Epithelial cell of prostate (primary cell): ENCODE results near the gene KCNAB2.
A peak's percentile ranks its signal among the peaks of the same experiment; 100 is the strongest.
"Not testable (repeated sequence)": the region's sequence is repeated elsewhere in the genome, so short reads cannot be mapped to it uniquely, and the experiment has no call there.

Experiments used
- DNase-seq: peaks from one replicate; pipeline ENCODE4 v3.0.0-alpha.2; 2011; ENCODE audit warnings: low read depth, low spot score
- H3K27ac ChIP-seq: fragments of 450-650 bp; 2 replicates; pipeline ENCODE4 v1.5.1; 2017; ENCODE audit warnings: mild to moderate bottlenecking

KCNAB2 gene

DNA sequence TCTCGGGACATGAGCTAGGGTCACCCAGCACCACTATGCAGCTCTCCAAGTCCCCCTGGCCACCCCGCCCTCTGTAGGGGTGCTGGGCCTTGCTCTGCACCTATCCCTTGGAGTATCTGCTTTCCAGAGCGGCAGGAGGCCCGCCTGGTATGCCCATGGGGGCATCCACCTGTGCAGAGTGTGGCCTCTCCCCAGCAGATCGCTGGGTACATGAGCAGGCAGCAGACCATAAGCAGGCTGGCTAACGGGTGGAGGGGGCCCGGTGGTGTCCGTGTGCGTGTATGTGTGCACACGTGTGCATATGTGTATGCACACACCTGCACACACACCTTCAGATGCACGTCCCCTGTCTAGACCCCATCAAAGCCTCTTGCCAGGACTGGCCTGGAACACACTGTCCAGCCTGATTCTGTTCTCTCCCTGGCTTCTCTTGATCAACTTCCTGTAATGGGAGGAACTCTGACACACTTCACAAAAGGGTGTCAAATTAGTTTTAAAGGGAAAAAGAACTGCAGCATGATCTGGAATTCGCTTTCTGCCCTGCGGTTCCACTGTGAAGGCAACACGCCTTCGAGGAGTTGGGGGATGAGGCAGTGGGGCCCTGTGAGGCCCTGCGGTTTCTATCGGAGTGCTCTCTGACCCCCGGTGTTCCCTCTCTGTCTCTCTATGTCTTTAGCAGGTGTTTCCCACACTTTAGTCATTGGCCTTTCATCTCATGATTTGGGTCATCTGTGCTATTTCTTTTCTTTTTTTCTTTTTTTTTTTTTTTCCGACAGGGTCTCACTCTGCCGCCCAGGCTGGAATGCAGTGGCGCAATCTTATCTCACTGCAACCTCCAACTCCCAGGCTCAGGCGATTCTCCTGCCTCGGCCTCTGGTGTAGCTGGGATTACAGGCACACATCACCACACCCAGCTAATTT, 36.3 kb upstream of the KCNAB2 start:
- DNase-seq: no peak
- no peak overlapping the region for H3K27ac ChIP-seq

DNA sequence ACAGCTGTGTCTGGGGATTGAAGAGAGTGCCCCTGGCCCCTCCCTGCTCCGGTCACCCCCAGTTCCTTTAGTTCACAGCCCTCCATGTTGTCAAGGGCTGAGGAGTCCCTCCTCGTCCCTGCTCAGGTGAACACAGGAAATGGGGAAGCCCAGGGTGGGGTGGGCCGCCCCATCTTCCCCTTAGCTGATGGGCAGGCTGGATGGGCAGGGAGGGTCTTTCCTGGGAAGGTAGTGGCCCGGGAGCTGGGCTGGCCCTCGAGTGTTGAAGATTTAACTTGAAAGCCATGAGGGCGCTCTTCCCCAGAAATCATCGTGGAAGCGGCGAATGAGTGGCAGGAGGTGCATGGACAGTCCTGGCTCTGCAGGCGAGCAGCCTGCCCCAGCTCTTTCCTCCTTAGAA, 35.1 kb upstream of the KCNAB2 start:
- no peak overlapping the region for H3K27ac ChIP-seq
- DNase-seq: no peak

DNA sequence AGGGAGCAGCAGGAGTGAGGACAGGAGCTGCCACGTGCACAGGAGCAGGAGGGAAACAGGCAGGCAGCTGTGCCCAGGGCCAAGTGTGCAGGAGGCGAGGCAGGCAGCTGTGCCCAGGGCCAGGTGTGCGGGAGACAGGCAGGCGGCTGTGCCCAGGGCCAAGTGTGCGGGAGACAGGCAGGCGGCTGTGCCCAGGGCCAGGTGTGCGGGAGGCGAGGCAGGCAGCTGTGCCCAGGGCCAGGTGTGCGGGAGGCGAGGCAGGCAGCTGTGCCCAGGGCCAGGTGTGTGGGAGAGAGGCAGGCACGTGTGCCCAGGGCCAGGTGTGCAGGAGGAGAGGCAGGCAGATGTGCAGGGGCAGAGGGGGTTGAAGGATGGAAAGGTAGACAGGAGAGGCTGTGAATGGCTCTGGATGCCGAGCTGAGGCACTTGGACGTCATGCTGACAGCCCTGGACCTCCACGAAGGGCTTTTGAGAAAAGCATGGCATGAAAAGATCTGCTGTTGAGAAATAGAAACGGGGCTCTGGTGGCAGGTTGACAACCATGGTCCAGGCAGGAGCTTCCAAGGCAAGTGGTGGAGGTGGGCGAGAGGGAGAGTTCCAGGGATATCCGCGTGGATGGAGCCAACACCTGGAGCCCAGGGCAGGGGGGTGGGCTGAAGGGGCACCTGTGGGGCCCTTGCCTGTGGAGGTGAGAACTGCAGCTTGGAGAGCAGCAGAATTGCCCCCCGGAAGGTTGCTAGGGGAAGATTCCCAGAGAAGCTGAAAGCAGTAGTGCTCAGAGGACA, 34.3 kb upstream of the KCNAB2 start:
- no peak overlapping the region for H3K27ac ChIP-seq
- DNase-seq: no peak

DNA sequence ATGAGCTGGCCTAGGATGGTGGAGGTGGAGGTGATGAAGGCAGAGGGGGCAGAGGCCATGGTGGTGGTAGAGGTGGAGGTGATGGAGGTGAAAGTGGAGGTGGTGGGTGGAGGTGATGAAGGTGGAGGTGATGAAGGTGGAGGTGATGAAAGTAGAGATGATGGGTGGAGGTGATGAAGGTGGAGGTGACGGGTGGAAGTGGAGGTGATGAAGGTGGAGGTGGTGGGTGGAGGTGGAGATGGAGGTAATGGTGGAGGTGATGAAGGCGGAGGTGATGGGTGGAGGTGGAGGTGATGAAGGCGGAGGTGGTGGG, 33.8 kb upstream of the KCNAB2 start:
- no peak for DNase-seq
- H3K27ac ChIP-seq: no peak overlapping the region

DNA sequence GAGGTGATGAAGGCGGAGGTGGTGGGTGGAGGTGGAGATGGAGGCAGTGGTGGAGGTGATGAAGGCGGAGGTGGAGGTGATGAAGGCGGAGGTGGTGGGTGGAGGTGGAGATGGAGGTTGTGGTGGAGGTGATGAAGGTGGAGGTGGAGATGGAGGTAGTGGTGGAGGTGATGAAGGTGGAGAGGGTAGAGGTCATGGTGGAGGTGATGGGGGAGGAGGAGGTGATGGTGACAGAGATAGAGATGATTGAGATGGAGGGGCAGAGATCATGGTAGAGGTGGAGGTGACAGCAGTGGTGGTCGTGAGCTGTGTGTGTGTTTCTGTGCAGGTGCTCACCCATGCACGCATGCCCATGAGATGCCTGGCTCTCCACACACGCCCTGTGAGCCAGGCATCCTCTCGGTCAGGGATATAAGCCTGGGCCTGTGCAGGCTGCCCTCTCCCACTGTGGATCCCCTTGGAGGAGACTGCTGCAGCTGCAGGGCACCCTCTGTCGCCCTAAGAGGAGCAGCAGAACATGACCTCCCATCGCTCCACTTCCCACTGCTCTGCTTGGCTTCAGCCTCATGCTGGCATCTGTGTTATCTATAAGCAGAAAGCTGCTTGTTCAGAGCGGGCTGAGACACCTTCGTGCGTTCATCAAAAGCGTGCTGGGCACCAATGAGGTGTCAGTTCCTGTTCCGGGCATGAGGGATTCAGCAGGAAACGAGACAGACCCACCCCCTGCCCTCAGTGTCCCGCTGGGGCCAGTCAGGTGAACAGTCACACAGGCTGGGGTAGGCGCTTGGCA, 33.0 kb upstream of the KCNAB2 start:
- H3K27ac ChIP-seq: no peak overlapping the region
- no peak for DNase-seq

DNA sequence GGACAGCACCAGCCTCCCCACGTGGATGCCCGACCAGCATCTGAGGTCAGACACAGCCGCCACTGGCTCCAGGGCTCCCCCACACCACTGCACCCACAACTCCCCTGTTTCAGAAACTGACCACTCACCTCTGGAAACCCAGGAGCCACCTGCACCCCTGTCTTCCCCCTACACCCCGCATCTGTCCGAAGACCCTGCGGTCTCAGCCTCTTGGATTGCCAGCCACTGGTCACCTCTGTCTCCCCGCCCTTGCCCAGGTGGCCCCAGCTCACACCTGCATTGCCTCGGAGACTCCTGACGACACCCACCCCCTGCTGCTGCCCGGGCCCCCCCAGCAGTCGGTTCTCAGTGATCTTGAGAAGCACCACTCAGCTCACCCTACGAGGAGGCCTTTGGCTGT, 32.2 kb upstream of the KCNAB2 start:
- no peak for DNase-seq
- H3K27ac ChIP-seq: no peak overlapping the region

DNA sequence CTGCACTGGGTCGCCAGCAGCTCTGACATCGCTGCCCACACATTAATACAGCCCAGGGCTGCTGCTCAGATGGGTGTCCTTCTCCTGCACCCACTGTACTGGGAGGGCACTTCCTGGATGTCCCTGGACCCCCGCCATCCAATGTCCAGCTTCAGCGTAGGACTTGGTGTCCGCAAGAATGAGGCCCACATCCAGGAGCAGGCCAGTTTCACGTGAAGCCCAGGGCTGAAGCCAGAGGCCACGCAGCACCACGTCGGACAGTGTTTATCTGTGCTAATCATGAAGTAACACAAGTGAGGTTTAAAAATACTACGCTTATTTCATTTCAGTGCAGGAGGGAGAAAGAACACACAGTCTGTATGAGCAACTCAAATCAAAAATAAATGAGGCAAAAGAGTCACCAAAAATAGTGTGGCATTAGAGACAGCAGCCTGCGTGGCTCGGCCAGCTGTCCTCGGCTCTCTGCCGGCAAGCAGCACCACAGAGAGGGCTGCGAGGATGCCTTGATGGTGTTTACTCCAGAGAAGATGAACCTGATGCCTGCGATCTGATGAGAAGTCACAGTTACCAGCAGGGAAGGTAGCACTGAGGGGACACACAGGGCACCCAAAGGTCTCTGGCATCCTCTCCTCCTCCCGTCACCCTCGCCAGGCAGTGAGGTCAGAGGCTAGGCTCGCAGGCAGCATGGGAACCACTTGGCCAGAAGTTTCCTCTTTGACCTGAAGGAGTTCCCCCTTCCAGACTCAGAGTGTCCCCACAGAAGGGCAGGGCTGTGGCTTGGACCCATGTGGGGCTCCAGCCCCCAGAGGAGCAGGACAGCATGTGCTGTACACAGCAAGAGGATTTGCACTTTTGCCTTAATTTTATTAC, 31.3 kb upstream of the KCNAB2 start:
- DNase-seq: no peak
- H3K27ac ChIP-seq: no peak overlapping the region

DNA sequence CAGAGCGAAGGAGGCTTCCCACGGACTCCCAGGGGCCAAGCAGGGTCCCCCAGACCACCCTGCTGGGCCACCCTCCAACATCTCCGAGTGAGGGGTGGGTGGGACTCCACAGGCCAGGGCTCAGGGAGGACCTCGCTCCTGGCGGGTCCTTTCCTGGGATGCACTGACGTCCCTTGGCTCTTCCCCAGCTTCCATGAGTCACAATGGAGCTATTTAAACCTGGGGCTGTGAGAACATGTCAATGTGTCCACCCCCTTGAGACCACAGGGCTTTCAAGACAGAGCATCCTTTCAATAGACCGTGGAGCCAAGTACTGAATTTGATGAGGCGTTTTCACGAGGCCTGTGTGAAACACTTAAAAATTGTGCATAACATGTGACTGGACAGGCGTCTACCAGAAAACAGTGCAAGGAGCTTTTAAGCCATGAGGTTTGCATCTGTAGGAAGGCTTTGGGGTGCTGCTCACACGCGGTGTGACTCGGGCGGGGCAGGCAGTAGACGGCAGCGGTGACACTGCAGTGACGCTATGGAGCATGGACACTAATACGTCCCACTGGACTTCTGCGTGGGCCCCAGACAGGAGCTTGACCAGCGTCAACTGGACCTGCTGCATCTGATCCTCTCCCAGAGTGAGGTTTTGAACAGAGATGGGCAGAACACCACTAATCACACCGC, 29.4 kb upstream of the KCNAB2 start:
- DNase-seq: peak; percentile 61
- H3K27ac ChIP-seq: no peak overlapping the region

DNA sequence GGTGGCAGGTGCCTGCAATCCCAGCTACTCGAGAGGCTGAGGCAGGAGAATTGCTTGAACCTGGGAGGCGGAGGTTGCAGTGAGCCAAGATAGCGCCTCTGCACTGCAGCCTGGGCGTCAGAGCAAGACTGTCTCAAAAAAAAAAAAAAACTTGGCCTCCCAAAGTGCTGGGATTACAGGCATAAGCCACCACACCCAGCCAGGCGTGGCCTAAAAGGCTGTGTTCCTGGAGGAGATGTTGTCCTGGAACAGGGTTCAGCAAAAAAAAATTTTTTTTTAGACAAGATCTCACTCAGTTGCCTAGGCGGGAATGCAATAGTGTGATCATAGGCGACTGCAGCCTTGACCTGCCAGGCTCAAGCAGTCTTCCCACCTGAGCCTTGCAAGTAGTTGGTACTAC, 28.0 kb upstream of the KCNAB2 start:
- DNase-seq, H3K27ac ChIP-seq: not testable (repeated sequence)

DNA sequence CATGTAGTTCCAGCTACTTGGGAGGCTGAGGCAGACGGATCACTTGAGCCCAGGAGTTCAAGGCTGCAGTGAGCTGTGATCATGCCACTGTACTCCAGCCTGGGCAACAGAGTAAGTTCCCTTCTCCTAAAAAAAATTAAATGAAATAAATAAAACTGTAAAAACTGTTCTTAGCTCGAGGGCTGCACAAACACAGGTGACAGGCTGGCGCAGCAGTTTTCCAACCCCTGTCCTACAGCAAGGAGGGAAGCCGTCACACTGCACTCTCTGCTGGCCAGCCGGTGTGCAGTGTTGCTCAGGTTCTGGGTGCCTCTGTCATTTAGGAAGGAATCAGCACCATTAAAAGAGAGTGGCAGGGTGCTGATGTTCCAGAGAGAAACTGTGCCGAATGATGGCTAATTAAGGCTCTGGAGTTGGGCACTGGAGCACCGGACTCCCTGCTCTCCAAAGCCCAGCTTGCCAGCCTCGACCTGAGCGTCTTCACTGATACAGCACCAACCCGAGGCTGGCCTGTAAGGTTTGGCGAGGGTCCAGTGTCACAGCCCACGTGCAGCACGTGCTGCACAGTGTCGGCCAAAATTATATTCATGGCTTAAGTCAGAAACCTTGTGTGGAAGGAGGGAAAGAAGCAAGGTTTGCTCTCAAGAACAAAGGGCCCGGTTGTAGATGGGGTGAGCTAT, 26.4 kb upstream of the KCNAB2 start:
- no peak for DNase-seq
- no peak overlapping the region for H3K27ac ChIP-seq

DNA sequence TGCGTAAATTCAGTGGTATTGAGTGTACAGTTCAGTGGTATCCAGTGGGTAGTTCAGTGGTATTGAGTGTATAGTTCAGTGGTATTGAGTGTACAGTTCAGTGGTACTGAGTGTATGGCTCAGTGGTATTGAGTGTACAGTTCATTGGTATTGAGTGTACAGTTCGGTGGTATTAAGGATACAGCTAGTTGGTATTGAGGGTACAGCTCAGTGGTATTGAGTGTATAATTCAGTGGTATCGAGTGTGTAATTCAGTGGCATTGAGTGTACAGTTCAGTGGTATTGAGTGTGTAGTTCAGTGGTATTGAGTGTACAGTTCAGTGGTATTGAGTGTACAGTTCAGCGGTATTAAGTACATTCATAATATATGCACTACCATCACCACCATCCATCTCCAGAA, 23.5 kb upstream of the KCNAB2 start:
- H3K27ac ChIP-seq: no peak overlapping the region
- DNase-seq: no peak

DNA sequence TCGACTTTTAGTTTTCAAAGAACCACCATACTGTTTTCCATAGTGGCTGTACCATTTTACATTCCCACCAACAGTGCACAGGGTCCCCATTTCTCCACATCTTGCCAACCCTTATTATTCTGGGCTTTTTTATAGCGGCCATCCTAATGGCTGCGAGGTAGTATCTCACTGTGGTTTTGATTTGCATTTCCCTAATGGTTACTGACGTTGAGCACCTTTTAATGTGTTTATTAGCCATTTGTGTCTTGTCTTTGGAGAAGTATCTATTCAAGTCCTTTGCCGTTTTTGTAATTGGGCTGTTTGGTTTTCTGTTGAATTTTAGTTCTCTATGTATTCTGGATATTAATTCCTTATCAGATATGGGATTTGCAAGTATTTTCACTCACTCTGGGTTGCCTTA, 22.3 kb upstream of the KCNAB2 start:
- no peak overlapping the region for H3K27ac ChIP-seq
- DNase-seq: no peak

DNA sequence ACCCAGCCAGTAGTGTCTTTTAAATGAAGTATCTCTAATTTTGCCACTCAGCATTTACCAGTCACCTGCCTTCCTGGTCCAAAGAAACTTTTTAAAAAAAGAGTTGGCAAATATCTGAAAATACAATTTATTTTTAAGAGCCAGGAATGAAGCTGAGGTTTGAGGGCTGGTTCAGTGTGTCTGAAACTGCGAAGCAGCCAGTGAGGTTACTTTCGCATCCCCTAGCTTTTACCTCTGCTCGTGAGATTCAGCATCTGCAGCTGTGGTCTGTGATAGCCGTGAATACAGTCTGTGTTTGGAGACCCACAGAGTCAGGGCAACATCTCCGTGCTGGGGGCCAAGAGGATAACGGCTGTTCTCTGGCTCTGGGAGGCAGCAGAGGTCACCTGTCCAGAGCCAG, 21.3 kb upstream of the KCNAB2 start:
- DNase-seq: no peak
- no peak overlapping the region for H3K27ac ChIP-seq

DNA sequence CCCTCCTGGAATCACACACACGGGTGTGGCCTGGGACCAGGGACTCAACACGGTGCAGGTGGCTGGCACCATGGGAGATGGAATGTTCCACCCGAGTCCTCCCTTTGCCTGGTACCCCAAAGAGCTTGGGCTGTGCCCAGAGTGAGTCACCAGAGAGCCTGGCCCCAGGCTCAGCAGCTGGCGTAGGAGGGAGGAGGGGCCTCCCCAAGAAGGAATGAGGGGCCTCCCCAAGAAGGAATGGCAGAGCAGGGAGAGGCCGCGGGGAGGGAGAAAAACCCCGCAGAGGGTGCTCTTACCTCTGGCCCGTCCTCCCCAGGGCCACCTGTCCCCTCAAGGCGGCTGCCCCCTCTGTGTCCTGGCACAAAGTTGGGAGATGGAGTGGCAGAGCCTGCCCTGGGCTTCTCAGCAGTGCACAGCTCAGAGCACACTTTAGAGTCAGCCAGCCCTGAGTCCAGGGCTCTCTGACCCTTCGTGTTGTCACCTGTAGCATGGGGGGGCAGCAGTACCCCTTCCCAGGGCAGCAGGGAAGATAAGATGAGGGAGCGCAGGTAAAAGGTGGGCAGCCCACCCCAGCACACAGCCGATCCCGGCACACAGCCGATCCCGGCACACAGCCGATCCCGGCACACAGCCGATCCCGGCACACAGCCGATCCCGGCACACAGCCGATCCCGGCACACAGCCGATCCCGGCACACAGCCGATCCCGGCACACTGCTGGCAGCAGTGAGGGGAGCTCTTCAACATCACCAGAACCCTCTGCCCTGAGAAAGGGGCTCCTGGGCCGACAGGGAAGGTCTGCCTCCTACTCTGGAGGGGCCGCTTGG, 20.2 kb upstream of the KCNAB2 start:
- H3K27ac ChIP-seq: peak overlapping the region; percentile 57
- no peak for DNase-seq

DNA sequence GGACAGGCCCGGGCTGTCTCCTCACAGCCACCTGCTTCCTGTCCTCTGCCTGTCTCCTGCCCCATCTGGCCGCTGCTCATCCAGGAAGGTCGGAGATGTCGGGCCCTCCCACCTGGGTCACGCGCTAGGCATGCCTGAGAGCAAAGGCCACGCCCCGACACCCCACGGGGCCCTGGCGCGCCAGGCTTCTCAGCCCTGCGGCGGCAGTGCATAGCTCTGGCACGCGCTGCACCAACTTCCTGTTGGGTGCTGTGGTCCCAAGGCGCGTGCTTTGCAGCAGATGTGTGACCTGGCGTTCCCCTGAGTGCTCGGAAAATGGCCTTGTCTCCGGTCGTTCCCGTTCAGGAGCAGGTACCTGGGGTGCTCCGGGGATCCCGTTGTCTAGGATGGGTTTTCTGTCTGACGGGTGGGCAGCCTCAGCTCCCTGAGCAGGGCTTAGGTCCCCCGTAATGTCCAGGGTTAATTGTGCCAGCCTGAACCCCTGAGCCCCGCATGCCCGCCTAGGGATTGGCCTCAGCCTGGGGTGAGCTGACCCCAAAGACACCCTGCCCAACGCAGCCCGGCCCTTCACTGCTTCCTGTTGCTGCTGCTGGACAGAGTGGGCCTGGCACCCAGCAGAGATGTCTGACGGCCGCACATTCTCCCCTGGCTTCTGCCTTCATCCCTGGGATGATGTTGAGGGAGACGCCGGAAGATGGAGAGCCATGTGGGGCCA, 19.4 kb upstream of the KCNAB2 start:
- H3K27ac ChIP-seq: peak overlapping the region; percentile 57
- no peak for DNase-seq

DNA sequence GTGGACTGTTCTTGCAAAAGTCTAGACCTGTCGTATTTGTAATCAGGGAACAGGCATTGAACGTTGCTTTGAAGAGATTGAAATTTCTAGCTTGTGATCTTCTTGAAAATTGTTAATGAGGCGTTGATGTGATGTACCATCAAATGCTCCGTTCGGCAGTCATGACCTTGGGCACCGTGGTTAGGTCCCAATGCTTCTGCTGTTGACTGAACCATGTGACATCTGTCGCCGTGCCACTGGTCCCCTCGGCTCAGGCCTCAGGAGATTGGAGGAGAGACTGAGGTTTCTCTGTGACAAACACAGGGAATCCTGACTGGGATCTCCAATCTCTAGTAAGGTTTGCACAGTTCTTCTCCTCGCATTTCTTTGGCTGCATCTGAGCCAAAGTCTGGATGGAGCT, 18.1 kb upstream of the KCNAB2 start:
- no peak for DNase-seq
- H3K27ac ChIP-seq: no peak overlapping the region

DNA sequence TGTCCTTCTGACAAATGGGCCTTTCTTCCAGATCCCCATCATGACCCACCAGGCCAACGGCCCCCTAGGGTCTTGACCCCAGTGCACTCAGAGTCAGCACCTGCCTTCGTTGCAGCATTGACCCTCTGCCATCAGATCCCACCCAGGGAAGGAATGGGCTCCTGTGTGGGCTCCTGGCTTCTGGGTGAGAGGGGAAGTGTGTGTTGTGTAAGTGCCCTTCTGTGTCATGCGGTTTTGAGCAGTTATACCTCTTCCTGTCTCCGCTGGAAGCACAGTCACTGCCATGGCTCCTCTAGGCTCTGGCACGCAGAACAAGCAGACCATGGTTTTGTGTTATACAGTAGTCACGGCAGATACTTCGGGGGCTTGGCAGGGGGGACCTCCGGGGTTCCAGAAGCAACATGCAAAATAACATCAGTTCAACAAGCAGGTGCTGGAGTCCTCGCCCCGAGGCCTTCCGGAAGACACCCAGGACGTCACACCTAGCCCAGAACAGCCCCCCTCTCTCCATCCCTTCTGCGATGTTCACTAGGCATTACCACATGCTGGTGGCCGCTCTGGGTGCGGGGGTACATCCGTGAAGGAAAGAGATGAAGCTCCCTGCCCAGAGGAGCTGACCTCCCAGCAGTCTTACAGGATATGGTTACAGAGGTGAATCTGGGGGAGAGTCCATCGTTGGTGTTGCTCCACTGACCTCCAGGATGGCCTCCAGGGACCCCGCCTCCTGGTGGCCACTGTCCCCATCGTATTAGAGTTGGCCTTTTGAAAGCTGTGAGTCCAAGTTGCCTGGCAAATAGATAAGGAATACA, 17.4 kb upstream of the KCNAB2 start:
- H3K27ac ChIP-seq: no peak overlapping the region
- DNase-seq: no peak
